Measurements from ENCODE around the gene CCDC157.

GRCh38 chr22:30421695-30422480, 65.1 kb downstream of the CCDC157 start:
- TF ChIP-seq TAF1 (IDR thresholded peaks at IDR 0.05; ENCODE audit: borderline replicate concordance, low read depth, low read length) (no peak), GABPA (IDR thresholded peaks at IDR 0.05; ENCODE audit: low read depth) (no peak)
